Activated CD8-positive, alpha-beta memory T cell treated with anti-CD3 and anti-CD28 coated beads for 48 hours (primary cell): Measurements from ENCODE around the gene PDZRN3.
"Not testable (repeated sequence)": the region's sequence is repeated elsewhere in the genome, so short reads cannot be mapped to it uniquely, and the experiment has no call there.

ENCODE experiments used
- DNase-seq, 3 experiments: peaks; one replicate each; pipeline ENCODE4 v3.0.0-alpha.2; 2020; ENCODE audit warnings: low read depth in 2 of 3, low spot score in 2 of 3

PDZRN3 gene

GRCh38 chr3:73465926-73466325 is 158.8 kb downstream of the PDZRN3 start:
- no peak for DNase-seq

GRCh38 chr3:73464126-73464525 is 160.6 kb downstream of the PDZRN3 start:
- not testable (repeated sequence) for DNase-seq

GRCh38 chr3:73461547-73461946 is 163.2 kb downstream of the PDZRN3 start:
- DNase-seq = no peak

GRCh38 chr3:73459711-73460110 is 165.0 kb downstream of the PDZRN3 start:
- DNase-seq = no peak

GRCh38 chr3:73453666-73454065 is 171.1 kb downstream of the PDZRN3 start:
- no peak for DNase-seq

GRCh38 chr3:73452729-73453128 is 172.0 kb downstream of the PDZRN3 start:
- DNase-seq = no peak

- DNase-seq = no peak
These were observed 173.3 kb downstream of the PDZRN3 start for GRCh38 chr3:73451301-73451944.

- no peak for DNase-seq
These were observed 175.0 kb downstream of the PDZRN3 start for GRCh38 chr3:73449774-73450173.

GRCh38 chr3:73448761-73449301 is 175.9 kb downstream of the PDZRN3 start:
- no peak for DNase-seq

- no peak for DNase-seq
These were observed 176.7 kb downstream of the PDZRN3 start for GRCh38 chr3:73448041-73448440.

GRCh38 chr3:73447111-73447510 is 177.6 kb downstream of the PDZRN3 start:
- DNase-seq = no peak

- DNase-seq = no peak
These were observed 178.2 kb downstream of the PDZRN3 start for GRCh38 chr3:73446467-73447110.

GRCh38 chr3:73442886-73443285 is 181.9 kb downstream of the PDZRN3 start:
- DNase-seq = no peak

GRCh38 chr3:73442152-73442551 is 182.6 kb downstream of the PDZRN3 start:
- DNase-seq = no peak

- no peak for DNase-seq
These were observed 186.9 kb downstream of the PDZRN3 start for GRCh38 chr3:73437828-73438227.

- no peak for DNase-seq
These were observed 189.7 kb downstream of the PDZRN3 start for GRCh38 chr3:73435055-73435454.

- no peak for DNase-seq
These were observed 191.1 kb downstream of the PDZRN3 start for GRCh38 chr3:73433687-73434086.

- DNase-seq = no peak
These were observed 191.7 kb downstream of the PDZRN3 start for GRCh38 chr3:73433079-73433478.

GRCh38 chr3:73432706-73433032 is 192.1 kb downstream of the PDZRN3 start:
- DNase-seq = no peak

GRCh38 chr3:73432023-73432705 is 192.6 kb downstream of the PDZRN3 start:
- no peak for DNase-seq

GRCh38 chr3:73431183-73431900 is 193.4 kb downstream of the PDZRN3 start:
- DNase-seq = no peak
